ENCODE measurements around the gene FBXL17.

- TF ChIP-seq SIN3A (IDR thresholded peaks at IDR 0.05; ENCODE audit: borderline replicate concordance, insufficient read depth, low read length): no peak
- TF ChIP-seq POLR2AphosphoS5 (IDR thresholded peaks at IDR 0.05; ENCODE audit: low read depth, low read length): no peak
- TF ChIP-seq REST (IDR thresholded peaks at IDR 0.05; ENCODE audit: insufficient read depth in 1 of 2, low read depth in 2 of 2, low read length in 2 of 2): no peak
Observed at GRCh38 chr5:108118813-108119514, 262.9 kb downstream of the FBXL17 start.
